Head of caudate nucleus (tissue), 42 donors: ENCODE measurements around the gene CTTN.
A peak's percentile ranks its signal among the peaks of the same experiment; 100 is the strongest.

Experiments
- DNase-seq, 42 donors: peaks; one replicate each; pipeline versions ENCODE4 v3.0.0 to v3.0.0-alpha.2; 2020 to 2021; ENCODE audit warnings: mixed read lengths in 7 of 42
- intact Hi-C: fragments of 100-400 bp; cut with DNase I; formaldehyde crosslinking; loops from one replicate; pipeline ENCODE4 v1.15.0; 2022

The CTTN gene

DNA sequence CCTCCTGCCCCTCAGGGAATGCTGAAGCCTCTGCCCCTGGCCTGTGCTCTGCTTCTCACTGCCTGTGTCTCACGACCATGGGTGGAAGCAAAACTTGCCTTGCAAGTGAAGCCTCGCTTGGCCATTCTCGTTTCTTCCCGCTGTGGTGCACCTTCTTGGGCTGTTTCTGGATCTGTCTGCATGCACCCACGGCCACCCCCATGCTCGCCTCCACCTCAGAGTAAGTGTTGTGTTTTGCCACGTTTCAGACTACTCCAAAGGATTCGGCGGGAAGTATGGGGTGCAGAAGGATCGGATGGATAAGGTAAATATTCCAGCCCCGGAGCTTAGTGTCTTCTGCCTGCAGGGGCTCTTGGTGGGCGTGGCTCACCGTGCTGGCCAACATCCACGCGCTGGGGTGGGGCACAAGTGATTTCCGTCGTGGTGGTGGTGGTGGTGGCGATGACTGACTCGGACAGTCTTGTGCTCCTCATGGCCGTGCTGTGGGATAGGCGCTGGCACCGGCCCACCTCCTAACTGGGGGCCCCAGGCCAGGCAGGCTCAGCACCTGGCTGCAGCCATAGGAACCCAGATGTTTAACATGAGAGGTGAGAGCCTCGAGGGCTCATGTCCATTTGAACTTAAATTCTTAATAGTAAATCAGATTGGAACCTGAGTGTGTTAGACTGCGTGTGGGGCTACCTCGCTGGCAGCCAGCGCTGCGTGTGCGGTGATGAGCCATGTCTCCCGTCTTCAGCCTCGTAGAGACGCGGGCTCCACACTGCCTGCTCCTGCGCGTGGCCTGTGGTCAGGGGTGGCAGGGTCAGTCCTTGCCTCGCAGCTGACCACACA, 24.6 kb downstream of the CTTN start:
- peak in 10 of 42 donors; percentile 20 to 62 (median 34) for DNase-seq
- intact Hi-C loops: no loop called here

DNA sequence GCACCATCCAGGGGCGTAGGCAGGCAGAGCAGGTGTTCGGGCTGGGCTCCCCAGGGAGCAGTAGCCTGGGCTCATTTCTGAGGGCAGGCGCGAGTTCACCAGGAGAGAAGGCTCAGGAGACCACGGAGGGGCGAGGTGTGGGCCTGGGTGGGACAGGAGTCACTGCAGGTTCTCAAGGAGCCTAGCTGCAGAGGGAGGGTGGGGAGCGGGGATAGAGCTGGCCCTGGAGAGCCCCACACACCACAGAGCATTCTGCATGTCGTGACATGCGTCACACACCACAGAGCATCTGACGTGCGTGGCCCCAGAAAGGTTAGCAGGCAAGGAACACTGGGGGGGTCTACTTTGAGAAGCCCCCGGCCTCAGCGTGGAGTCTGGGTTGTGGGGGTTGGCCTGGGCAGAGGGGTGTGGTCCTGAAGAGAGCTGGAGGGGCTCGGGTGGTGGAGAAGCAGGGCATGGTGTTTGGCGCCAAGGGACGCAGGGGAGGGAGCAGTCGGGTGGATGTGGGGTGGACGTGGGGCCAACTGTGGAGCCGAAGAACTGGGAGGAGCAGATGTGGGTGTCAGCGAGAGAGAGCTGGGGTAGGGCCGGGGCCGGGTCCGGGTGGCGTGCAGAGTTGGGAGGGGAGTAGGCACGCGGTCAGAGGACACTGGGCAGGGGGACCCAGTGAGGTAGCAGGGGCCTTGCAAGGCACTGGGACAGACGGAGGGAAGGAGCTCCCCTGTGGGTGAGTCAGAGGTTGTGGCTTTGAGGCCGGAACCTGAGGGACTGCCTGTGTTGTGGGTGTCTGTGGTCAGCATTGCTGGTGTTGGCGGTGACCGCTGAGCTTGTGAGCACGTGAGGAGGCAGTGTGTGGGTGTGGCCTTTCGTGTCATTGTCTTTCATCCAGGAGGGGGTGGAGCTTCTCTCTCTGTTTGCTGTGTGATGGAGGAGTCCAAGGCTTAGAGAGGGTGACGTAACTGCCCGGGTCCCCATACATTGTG, 25.5 kb downstream of the CTTN start:
- DNase-seq: no peak
- intact Hi-C loops: no loop called here

DNA sequence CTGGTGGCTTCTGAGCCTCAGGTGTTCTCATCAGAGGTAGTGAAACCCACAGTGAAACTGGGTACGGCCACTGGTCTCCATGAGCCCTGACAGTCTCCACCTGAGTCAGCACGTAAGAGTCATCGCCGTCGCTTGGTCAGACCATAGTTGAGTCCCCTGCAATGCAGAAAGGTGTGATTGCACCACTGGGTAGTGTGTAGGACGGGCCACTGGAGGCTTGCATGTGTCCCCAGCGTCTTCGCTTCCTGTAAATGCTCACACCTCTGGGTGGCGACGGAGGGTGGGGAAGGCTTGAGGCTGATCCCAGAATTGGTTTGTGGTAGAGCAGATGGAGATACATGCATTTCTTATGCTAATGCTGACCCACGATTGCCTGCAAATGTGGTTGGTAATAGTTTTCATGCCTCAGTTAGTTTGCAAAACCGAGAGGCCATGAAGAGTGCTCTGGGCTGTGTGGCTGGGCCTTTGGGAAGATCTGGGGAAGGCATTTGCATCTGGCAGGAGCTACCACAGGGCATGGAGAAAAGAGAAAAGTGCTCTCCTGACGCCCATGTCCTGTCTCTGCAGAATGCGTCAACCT, 26.5 kb downstream of the CTTN start:
- intact Hi-C loops: no loop called here
- DNase-seq: no peak

DNA sequence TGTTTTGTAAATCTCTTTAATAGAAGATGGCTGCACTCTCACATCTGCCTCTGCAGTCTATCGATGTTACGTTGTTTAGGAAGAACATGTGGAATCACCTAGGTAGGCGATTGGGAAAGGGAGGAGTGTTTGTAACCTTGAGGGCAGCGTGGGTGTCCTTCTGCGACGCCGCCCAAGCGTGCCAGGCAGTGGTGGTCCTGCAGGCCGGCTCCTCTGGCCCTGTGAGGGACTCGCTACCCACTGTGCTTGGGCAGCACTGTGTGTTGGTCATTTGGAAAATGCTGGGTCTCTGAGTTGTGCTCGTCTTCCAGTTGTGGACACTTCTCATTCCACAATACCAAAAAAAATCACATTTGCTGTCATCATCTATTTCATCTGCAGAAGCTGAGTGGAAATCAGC, 29.1 kb downstream of the CTTN start:
- intact Hi-C loops: no loop called here
- no peak for DNase-seq

DNA sequence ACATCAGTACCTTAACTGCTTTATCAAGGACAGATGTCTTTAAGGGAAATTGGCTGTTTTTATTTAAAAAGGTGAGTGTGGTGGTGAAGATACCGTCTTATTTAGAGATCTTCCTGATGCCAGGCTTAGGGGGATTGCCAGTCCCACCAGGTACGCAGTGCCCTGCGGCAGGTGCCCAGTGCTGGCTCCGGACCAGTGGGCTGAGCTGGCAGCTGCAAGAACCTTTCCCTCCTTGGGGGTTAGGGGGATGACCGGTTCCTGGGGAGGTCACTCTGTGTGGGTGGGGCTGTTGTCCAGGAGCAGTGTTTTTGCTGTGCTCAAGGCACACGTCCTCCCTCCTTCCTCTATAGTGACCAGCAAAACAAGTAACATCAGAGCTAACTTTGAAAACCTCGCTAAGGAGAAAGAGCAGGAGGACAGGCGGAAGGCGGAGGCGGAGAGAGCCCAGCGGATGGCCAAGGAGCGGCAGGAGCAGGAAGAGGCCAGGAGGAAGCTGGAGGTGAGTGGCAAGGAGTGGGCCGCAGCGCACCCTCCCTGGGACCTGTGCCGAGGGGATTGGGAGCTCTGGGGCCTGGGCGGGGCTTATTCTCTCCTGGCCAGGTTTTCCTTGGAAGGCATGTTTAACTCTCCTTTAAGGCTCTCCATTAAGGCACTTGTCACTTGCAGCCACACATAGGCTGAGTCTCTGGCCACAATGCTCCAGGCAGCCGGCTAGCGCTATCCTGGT, 30.5 kb downstream of the CTTN start:
- intact Hi-C loops: no loop called here
- DNase-seq: no peak

DNA sequence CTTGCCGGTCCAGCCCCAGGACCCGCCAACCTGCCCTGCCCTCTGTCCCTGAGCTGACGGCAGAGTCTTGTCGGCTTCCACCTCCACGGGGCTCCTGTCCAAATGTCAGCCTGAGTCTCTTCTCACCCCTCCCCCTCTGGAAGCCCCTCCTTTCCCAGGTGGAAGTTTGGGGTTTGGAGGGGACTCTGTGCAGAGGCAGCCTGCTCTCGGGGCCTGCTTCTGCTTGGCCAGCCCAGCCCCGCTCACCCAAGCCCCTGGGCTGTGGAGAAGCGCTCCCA, 31.0 kb downstream of the CTTN start:
- DNase-seq: no peak
- intact Hi-C loops: no loop called here

DNA sequence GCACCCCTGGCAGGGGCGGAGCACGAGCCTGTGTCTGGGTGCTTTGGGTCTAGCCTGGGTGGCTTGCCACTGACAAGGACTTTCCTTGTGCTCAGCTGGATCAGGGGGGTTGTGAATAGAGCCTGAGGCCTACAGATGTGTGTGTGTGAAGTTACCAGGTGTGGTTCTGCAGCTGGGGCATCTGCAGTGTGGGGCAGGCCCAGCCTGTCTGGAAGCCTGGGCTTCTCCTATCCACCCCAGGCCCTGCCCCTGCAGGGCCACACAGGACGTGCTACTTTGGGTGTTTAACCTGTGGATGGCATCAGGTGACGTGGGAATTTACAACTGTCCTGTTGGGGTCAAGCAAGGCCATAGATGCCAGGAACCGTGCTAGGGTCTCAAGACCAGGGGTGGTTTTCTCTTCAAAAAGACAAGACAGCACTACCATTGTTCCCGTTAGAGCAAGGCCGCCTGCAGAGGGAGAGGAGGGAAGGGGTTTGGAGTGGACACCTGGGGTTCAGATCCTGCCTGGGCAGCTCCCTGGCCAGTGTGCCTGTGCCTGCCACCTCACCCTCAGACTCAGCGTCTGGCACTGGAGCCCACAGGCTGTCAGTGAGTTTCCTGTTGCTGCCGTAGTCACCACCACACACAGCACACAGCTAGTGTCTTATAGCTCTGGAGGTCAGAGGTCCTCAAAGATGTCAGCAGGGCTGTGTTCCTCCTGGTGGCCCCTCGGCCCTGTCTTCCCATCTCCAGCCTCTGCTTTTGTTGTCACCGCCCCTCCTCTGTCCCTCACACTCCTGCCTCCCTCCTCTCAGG, 31.6 kb downstream of the CTTN start:
- DNase-seq: no peak
- intact Hi-C loops: no loop called here

DNA sequence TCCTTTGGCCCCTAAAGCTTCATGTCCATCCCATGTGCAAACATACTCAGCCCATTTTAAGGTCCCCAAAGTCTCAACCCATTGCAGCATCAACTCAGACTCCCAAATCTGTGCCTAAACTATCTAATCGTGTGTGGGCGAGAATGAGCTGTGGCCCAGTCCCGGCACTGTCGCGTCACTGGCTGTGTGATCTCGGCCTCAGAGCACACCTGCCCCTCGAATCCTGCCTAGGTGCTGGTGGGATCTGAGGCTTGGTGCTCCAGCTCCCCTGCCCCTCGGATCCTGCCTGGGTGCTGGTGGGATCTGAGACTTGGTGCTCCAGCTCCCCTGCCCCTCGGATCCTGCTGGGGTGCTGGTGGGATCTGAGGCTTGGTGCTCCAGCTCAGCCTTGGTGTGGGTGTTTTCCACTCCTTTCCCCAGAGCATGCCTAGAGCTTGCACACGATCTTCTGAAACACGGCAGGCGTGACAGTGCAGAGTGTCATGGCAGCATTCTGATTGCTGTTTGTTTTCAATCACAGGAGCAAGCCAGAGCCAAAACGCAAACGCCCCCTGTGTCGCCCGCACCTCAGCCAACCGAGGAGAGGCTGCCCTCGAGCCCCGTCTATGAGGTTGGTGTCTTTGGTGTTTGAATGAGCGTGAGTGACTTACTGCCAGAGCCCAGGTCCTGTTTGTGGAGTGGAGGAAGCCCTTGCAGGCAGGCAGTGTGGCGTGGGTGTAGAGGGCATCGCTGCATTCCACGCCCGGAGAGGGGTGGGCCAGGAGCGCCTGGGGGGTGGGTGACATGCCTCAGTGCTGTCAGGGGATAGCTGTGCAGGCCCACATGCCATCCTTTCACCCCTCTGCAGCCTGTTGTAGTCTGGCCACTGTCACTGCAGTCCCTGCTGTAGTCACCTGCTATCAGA, 32.6 kb downstream of the CTTN start:
- peak in 19 of 42 donors; percentile 6 to 68 (median 41) for DNase-seq
- intact Hi-C loops: no loop called here

DNA sequence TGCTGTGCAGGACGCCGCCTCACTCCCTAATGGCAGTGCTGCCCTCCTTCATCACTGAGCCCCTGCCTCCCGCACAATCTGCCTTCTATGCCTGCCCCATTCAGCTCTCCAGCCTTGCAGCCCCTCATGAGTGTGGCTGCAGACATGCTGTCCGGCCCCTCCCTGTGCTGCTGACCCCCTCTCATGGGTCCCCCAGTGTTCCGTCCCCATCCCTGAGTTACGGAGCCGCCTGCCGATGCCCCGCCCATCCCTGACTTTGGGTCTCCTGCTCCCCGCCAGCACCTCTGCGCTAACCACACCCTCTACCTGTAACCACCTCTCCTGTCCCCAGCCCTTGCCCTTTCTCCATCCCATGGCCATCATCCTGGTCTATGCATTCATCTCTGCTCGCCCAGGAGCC, 33.3 kb downstream of the CTTN start:
- intact Hi-C loops: no loop called here
- DNase-seq: no peak

DNA sequence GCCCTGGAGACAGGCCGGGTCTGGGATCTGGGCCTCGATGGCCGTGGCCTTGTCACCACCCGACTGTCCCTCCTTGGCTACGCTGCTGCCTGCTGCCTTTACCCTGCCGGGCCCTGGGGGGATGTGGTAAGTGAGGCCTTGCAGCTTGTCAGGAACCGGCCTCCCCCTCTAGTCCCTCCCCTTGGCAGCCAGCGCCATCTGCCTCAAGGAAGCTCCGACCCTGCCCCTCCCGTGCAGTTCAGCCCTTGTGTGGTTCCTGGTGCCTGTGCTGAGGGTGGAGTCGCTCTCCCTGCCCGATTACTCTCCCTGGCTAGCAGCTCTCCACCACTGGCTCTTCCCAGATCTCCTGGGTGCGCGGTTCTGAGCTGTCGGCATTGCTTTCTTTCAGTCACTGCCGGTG, 33.7 kb downstream of the CTTN start:
- no peak for DNase-seq
- intact Hi-C loops: no loop called here

DNA sequence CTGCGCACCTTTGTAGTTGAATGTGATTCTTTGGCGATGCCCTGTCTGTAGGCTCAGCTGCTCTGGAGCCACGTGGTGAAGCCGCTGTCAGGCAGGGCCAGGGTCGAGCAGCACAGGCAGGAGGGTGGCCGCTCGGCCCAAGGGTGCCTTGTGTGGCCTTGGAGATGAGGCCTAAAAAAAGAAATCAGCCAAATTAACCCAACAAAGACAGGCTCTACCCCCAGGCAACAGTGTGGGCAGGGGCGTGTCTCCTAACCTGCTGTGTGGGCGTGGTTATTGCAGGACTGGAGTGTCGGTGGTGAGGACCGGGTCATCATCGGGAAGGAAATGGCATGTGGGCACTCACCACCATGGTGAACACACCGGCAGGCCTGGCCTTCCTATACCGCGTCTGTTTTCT, 34.3 kb downstream of the CTTN start:
- no peak for DNase-seq
- intact Hi-C loops: no loop called here

DNA sequence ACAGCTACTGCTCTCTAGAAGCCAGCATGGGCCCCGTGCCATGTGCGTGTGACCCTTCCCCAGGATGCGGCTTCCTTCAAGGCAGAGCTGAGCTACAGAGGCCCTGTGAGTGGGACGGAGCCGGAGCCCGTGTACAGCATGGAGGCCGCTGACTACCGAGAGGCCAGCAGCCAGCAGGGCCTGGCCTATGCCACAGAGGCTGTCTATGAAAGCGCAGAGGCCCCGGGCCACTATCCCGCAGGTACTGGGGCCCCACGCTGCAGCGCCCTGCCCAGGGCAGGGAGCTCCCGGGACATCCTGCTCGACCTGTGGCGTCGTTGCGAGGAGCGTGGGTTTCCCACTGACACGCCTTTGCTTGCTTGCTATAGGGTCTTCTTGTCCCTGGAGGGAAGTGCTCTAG, 34.7 kb downstream of the CTTN start:
- intact Hi-C loops: no loop called here
- no peak for DNase-seq

DNA sequence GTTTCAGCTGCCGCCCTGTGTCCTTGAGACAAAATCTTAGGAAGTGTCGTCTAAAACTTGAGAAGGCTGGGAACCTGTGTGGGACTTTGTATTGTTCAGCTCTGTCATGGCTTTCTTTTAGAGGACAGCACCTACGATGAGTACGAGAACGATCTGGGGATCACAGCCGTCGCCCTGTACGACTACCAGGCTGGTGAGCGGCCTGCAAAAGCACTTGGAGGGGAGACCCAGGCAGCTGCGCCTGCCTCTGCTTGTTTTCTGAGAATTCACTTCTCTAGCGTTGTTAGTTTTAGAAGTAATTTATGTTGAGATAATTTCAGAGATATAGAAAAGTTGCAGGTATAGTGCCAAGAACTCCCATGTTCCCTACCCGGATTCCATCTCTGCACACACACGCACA, 35.2 kb downstream of the CTTN start:
- DNase-seq: no peak
- intact Hi-C loops: no loop called here

DNA sequence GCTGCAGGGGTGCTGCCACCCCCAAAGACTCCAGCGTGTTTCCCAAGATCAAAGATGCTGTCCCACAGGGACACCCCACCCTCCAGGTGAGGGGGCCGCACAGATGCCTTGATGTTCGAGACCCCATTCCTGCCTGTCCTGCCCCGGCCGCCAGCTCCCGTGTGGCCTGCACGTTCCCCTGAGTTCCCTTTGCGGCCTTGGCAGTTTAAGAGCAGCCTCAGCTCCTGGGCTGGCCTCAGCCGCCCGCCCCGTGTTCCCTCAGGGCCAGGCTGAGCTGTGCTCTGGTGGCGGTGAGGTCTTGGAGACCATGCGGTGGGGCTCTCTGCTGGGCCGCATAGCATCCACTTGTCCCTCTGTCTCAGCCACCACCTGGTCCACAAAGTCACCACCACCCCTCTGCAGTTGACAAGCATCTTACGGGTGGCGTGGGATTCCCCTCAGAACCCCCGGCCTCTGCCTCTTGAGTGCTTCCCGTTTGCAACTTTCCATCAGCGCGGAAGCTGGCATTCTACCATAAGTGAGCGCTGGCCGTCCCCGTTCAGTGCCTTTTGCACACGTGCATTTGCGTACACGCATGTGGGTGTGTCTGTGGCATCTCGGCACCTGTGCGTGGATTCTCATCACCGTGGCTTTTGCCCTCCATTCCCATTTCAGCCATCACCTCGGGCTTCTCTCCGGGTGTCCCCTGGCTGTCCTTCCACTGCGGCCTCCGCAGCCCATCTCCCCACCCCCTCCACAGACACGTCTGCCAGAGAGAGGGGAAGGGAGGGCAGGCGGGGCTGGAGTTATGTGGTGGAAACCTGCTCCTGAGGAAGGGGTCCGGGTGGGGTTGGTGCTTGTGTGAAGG, 35.9 kb downstream of the CTTN start:
- DNase-seq: no peak
- intact Hi-C loops: no loop called here

DNA sequence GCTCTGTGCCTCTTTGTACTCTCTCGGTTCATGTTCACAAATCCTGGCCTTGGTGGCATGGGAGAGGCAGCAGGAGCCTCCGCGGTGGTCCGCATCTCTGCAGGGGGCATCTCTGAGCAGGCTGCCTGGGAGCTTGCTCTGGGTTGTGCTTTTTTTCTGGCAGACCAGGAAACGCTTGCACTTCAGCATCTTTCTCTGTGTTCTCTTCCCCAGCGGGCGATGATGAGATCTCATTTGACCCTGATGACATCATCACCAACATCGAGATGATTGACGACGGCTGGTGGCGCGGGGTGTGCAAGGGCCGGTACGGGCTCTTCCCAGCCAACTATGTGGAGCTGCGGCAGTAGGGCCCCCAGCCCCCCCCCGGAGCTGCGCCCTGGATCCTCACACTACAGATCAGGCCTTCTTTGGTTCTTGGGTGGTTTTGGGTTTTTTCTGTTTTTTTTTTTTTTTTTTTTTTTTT, 36.5 kb downstream of the CTTN start:
- intact Hi-C loops: no loop called here

DNA sequence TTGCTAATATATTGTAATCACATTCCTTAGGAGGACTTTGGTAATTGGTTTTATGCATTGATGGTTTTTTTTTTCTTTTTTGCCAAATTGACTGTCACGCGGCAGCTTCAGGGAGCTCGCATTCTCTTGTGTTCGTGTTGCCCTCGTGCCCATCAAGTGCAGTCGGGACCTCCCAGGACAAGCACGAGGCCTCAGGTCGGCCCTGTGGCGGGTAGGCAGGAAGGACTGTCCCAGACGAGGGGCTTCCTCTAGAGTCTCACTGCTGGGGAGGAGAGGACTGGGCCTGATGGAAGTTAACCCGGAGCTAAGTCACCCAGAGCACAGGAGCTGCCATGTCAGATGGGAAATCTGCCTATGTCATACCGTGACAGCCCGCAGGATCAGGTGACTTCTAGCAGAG, 37.0 kb downstream of the CTTN start:
- intact Hi-C loops: no loop called here

More for the DNA sequence above, 36.5 kb downstream of the CTTN start:
- no peak for DNase-seq

More for the DNA sequence above, 37.0 kb downstream of the CTTN start:
- DNase-seq: no peak
